Osteocyte (in vitro differentiated cells): ENCODE data around the gene TBX4. TPM values are rescaled to one million over a fixed set of nuclear protein-coding genes. Genes with fewer than 3 reads are reported as not detected.
"Not testable (repeated sequence)": the region's sequence is repeated elsewhere in the genome, so short reads cannot be mapped to it uniquely, and the experiment has no call there.

Experiments
- DNase-seq: peaks from one replicate; pipeline ENCODE4 v3.0.0; 2021; ENCODE audit warnings: mixed read lengths; ENCODE audit not compliant: unreplicated experiment; ENCODE audit errors: extremely low spot score
- H3K27ac Mint-ChIP-seq: one replicate; pipeline ENCODE4 v1.8.0; 2021; ENCODE audit warnings: mild to moderate bottlenecking, mixed read lengths; ENCODE audit not compliant: unreplicated experiment
- H3K27me3 Mint-ChIP-seq: one replicate; pipeline ENCODE4 v1.8.0; 2021; ENCODE audit warnings: mixed read lengths; ENCODE audit not compliant: unreplicated experiment
- H3K36me3 Mint-ChIP-seq: one replicate; pipeline ENCODE4 v1.8.0; 2021; ENCODE audit warnings: mixed read lengths; ENCODE audit not compliant: unreplicated experiment
- H3K4me1 Mint-ChIP-seq: one replicate; pipeline ENCODE4 v1.8.0; 2021; ENCODE audit warnings: mixed read lengths; ENCODE audit not compliant: unreplicated experiment
- H3K4me3 Mint-ChIP-seq: one replicate; pipeline ENCODE4 v1.8.0; 2021; ENCODE audit warnings: mild to moderate bottlenecking, moderate library complexity, mixed read lengths; ENCODE audit not compliant: unreplicated experiment
- H3K9me3 Mint-ChIP-seq: one replicate; pipeline ENCODE4 v1.8.0; 2021; ENCODE audit warnings: mixed read lengths; ENCODE audit not compliant: unreplicated experiment
- CTCF ChIP-seq: fragments of 200-600 bp; sonication (generic); IDR thresholded peaks from 2 replicates; pipeline ENCODE4 v1.5.0; 2021; ENCODE audit warnings: antibody characterized with exemption, mild to moderate bottlenecking, moderate library complexity
- total RNA-seq: library from RNA; stranded (reverse); gene quantifications from 2 replicates; pipeline ENCODE4 v1.2.1, GENCODE V29; 2021

TBX4 gene
- total RNA-seq, 1 donor from 2014 or later, result not detected

- Mint-ChIP-seq H3K27ac (no peak overlapping the region), H3K4me3 (no peak overlapping the region), H3K36me3 (no peaks in the 10 kb centered on the region), H3K9me3 (no peaks in the 10 kb centered on the region), H3K27me3 (peaks cover 23% of the 10 kb centered on the region), H3K4me1 (peaks cover 3% of the 10 kb centered on the region)
- no peak for TF ChIP-seq CTCF
- peak; percentile 74 for DNase-seq
Measured at GRCh38 chr17:61425682-61426481, 26.3 kb upstream of the TBX4 start.

GRCh38 chr17:61426482-61427304, 25.5 kb upstream of the TBX4 start:
- no peak overlapping the region for H3K27ac Mint-ChIP-seq
- H3K27me3 Mint-ChIP-seq, result peaks cover 15% of the 10 kb centered on the region
- no peaks in the 10 kb centered on the region for H3K36me3 Mint-ChIP-seq
- TF ChIP-seq CTCF, result no peak
- no peak overlapping the region for H3K4me3 Mint-ChIP-seq
- peaks cover 6% of the 10 kb centered on the region for H3K4me1 Mint-ChIP-seq
- peak; percentile 19 for DNase-seq
- no peaks in the 10 kb centered on the region for H3K9me3 Mint-ChIP-seq

- Mint-ChIP-seq H3K4me3 (no peak overlapping the region), H3K9me3 (no peaks in the 10 kb centered on the region), H3K27ac (no peak overlapping the region), H3K27me3 (peaks cover 7% of the 10 kb centered on the region), H3K4me1 (peaks cover 10% of the 10 kb centered on the region), H3K36me3 (no peaks in the 10 kb centered on the region)
- DNase-seq, result peak; percentile 6
- no peak for TF ChIP-seq CTCF
Measured at GRCh38 chr17:61427567-61427966, 24.7 kb upstream of the TBX4 start.

GRCh38 chr17:61429274-61429673, 22.9 kb upstream of the TBX4 start:
- Mint-ChIP-seq H3K27me3 (peaks cover 2% of the 10 kb centered on the region), H3K36me3 (no peaks in the 10 kb centered on the region), H3K9me3 (peaks cover 2% of the 10 kb centered on the region), H3K4me1 (peaks cover 10% of the 10 kb centered on the region), H3K4me3 (no peak overlapping the region), H3K27ac (no peak overlapping the region)
- DNase-seq, result no peak
- TF ChIP-seq CTCF, result no peak

- H3K4me3 Mint-ChIP-seq, H3K27me3 Mint-ChIP-seq, H3K36me3 Mint-ChIP-seq, H3K9me3 Mint-ChIP-seq, H3K27ac Mint-ChIP-seq, DNase-seq, H3K4me1 Mint-ChIP-seq: not testable (repeated sequence)
Measured at GRCh38 chr17:61429831-61430230, 22.4 kb upstream of the TBX4 start.
